IMR-90 (cell line): ENCODE results near the gene IL17D. TPM values are rescaled to one million over a fixed set of nuclear protein-coding genes. Genes with fewer than 3 reads are reported as not detected.

Experiments
- ATAC-seq: fragments of 200-7000 bp; cut with Tn5 transposase; 2 replicates; pipeline ENCODE4 v1.9.1; 2020; ENCODE audit warnings: low read depth, mild to moderate bottlenecking, moderate library complexity
- BruUV-seq: library from RNA; stranded (reverse); fragments of 400-500 nt; replicated peaks from 2 replicates; lab custom pipeline; 2021; lab: Mats Ljungman, UMichigan
- CTCF ChIA-PET: fragments of 300-600 bp; formaldehyde crosslinking; extraction: SDS; loops from one replicate; lab custom pipeline; 2021; ENCODE audit warnings: antibody characterized with exemption; lab: Yijun Ruan, JAX
- POLR2A ChIA-PET: fragments of 300-600 bp; sonication (Branson Sonifier 250); formaldehyde crosslinking; loops from one replicate; lab custom pipeline; 2022; ENCODE audit warnings: antibody characterized with exemption; ENCODE audit not compliant: unreplicated experiment; lab: Charles Lee
- DNase-seq: peaks from one replicate; pipeline ENCODE4 v3.0.0; 2013
- H2AFZ ChIP-seq: replicated peaks from 2 replicates; pipeline ENCODE3; 2013; ENCODE audit warnings: low read length, mild to moderate bottlenecking; ENCODE audit not compliant: poor library complexity
- H2AK5ac ChIP-seq: 2 replicates; pipeline ENCODE4 v1.6.1; 2013; ENCODE audit warnings: low read depth, low read length, inconsistent platforms
- H2AK9ac ChIP-seq: replicated peaks from 2 replicates; pipeline ENCODE3; 2013; ENCODE audit warnings: mild to moderate bottlenecking, low read depth, low read length, moderate library complexity; ENCODE audit not compliant: poor library complexity
- H2BK120ac ChIP-seq: 2 replicates; pipeline ENCODE4 v1.6.1; 2013; ENCODE audit warnings: low read depth, low read length, inconsistent platforms
- H2BK15ac ChIP-seq: 3 replicates; pipeline ENCODE4 v1.6.1; 2013; ENCODE audit warnings: low read depth, low read length, inconsistent platforms
- H2BK20ac ChIP-seq: 2 replicates; pipeline ENCODE4 v1.6.1; 2013; ENCODE audit warnings: low read depth, mild to moderate bottlenecking, inconsistent platforms, low read length, moderate library complexity
- H2BK5ac ChIP-seq: 2 replicates; pipeline ENCODE4 v1.6.1; 2013; ENCODE audit warnings: mild to moderate bottlenecking, low read depth, low read length, inconsistent platforms; ENCODE audit not compliant: poor library complexity, severe bottlenecking
- H3K14ac ChIP-seq: replicated peaks from 2 replicates; pipeline ENCODE4 v1.6.1; 2013; ENCODE audit warnings: low read depth, low read length, inconsistent platforms
- H3K18ac ChIP-seq: 2 replicates; pipeline ENCODE4 v1.6.1; 2013; ENCODE audit warnings: low read depth, low read length, control low read depth
- H3K23ac ChIP-seq: 2 replicates; pipeline ENCODE4 v1.6.1; 2013; ENCODE audit warnings: low read depth, low read length, inconsistent platforms
- H3K27ac ChIP-seq: 2 replicates; pipeline ENCODE4 v1.5.1; 2013; ENCODE audit warnings: mild to moderate bottlenecking, control low read depth, low read length; ENCODE audit not compliant: insufficient read depth
- H3K27me3 ChIP-seq: 2 replicates; pipeline ENCODE4 v1.6.1; 2013; ENCODE audit warnings: low read length; ENCODE audit not compliant: control insufficient read depth, insufficient read depth
- H3K36me3 ChIP-seq: 2 replicates; pipeline ENCODE4 v1.6.1; 2013; ENCODE audit warnings: low read length, mixed read lengths; ENCODE audit not compliant: control insufficient read depth, insufficient read depth
- H3K4ac ChIP-seq: 2 replicates; pipeline ENCODE4 v1.6.1; 2013; ENCODE audit warnings: low read depth, low read length, inconsistent platforms
- H3K4me1 ChIP-seq: 2 replicates; pipeline ENCODE4 v1.6.1; 2013; ENCODE audit warnings: low read length, mixed read lengths; ENCODE audit not compliant: control insufficient read depth, insufficient read depth
- H3K4me2 ChIP-seq: 2 replicates; pipeline ENCODE4 v1.6.1; 2013; ENCODE audit warnings: low read depth, mild to moderate bottlenecking, control low read depth, low read length, moderate library complexity
- H3K4me3 ChIP-seq: 2 replicates; pipeline ENCODE4 v1.5.1; 2013; ENCODE audit warnings: low read depth, mild to moderate bottlenecking, control low read depth, low read length, moderate library complexity; ENCODE audit not compliant: insufficient read depth
- H3K56ac ChIP-seq: 2 replicates; pipeline ENCODE4 v1.6.1; 2013; ENCODE audit warnings: low read length, inconsistent platforms; ENCODE audit not compliant: insufficient read depth; ENCODE audit errors: extremely low read depth
- H3K79me1 ChIP-seq, 2 experiments: 2 replicates each; pipeline ENCODE4 v1.6.1; 2013; ENCODE audit warnings: low read length in 2 of 2, inconsistent platforms in 1 of 2, low read depth in 1 of 2
- H3K9ac ChIP-seq: 2 replicates; pipeline ENCODE4 v1.6.1; 2013; ENCODE audit warnings: low read depth, low read length, control low read depth
- H3K9me1 ChIP-seq: 2 replicates; pipeline ENCODE4 v1.6.1; 2013; ENCODE audit warnings: low read length, inconsistent platforms; ENCODE audit not compliant: insufficient read depth
- H3K9me3 ChIP-seq: 2 replicates; pipeline ENCODE4 v1.6.1; 2013; ENCODE audit warnings: low read length; ENCODE audit not compliant: control insufficient read depth, insufficient read depth
- H4K20me1 ChIP-seq: 2 replicates; pipeline ENCODE4 v1.6.1; 2013; ENCODE audit warnings: low read length, inconsistent platforms; ENCODE audit not compliant: insufficient read depth
- H4K5ac ChIP-seq: 2 replicates; pipeline ENCODE4 v1.6.1; 2013; ENCODE audit warnings: mild to moderate bottlenecking, low read depth, low read length, control low read depth
- H4K8ac ChIP-seq, 2 experiments: 2 replicates each; pipeline ENCODE4 v1.6.1; 2013; ENCODE audit warnings: low read depth in 2 of 2, low read length in 2 of 2, control low read depth in 1 of 2, inconsistent platforms in 1 of 2
- H4K91ac ChIP-seq: 2 replicates; pipeline ENCODE4 v1.6.1; 2013; ENCODE audit warnings: low read depth, low read length, inconsistent platforms; ENCODE audit not compliant: insufficient read depth
- BHLHE40 ChIP-seq: fragments of 150-350 bp; IDR thresholded peaks from 2 replicates; pipeline ENCODE4 v1.6.1; 2016; ENCODE audit warnings: mild to moderate bottlenecking, low read depth, low read length
- CEBPB ChIP-seq: IDR thresholded peaks from 2 replicates; pipeline ENCODE4 v1.6.1; 2012; ENCODE audit warnings: low read depth, low read length, improper control_type of control experiment
- CHD1 ChIP-seq: IDR thresholded peaks from 2 replicates; pipeline ENCODE4 v1.6.1; 2012; ENCODE audit warnings: low read depth, low read length, improper control_type of control experiment
- CTCF ChIP-seq: conservative IDR thresholded peaks from 2 replicates; pipeline ENCODE4 v1.5.1; 2012; ENCODE audit warnings: mild to moderate bottlenecking, low read depth, low read length, improper control_type of control experiment
- ELK1 ChIP-seq: fragments of 150-350 bp; IDR thresholded peaks from 2 replicates; pipeline ENCODE4 v1.6.1; 2016; ENCODE audit warnings: low read depth, mild to moderate bottlenecking, low read length, moderate library complexity, borderline replicate concordance
- FOS ChIP-seq: fragments of 150-350 bp; IDR thresholded peaks from 2 replicates; pipeline ENCODE4 v1.6.1; 2016; ENCODE audit warnings: low read depth, low read length
- MAFK ChIP-seq: IDR thresholded peaks from 2 replicates; pipeline ENCODE4 v1.6.1; 2012; ENCODE audit warnings: low read depth, low read length, improper control_type of control experiment
- MAZ ChIP-seq: IDR thresholded peaks from 2 replicates; pipeline ENCODE4 v1.6.1; 2012; ENCODE audit warnings: low read depth, mild to moderate bottlenecking, low read length, improper control_type of control experiment, moderate library complexity, borderline replicate concordance
- MXI1 ChIP-seq: IDR thresholded peaks from 2 replicates; pipeline ENCODE4 v1.6.1; 2012; ENCODE audit warnings: low read depth, mild to moderate bottlenecking, low read length, moderate library complexity, borderline replicate concordance
- NFE2L2 ChIP-seq: fragments of 150-350 bp; IDR thresholded peaks from 2 replicates; pipeline ENCODE4 v1.6.1; 2016; ENCODE audit warnings: low read depth, mild to moderate bottlenecking, low read length
- POLR2A ChIP-seq: IDR thresholded peaks from 2 replicates; pipeline ENCODE4 v1.6.1; 2012; ENCODE audit warnings: mild to moderate bottlenecking, low read depth, low read length
- RAD21 ChIP-seq: IDR thresholded peaks from 2 replicates; pipeline ENCODE4 v1.6.1; 2012; ENCODE audit warnings: low read length, improper control_type of control experiment
- RCOR1 ChIP-seq: IDR thresholded peaks from 2 replicates; pipeline ENCODE4 v1.6.1; 2012; ENCODE audit warnings: mild to moderate bottlenecking, low read length, improper control_type of control experiment; ENCODE audit not compliant: insufficient replicate concordance
- RFX5 ChIP-seq: IDR thresholded peaks from 2 replicates; pipeline ENCODE4 v1.8.0; 2012; ENCODE audit warnings: low read depth, mild to moderate bottlenecking, low read length, moderate library complexity
- SMC3 ChIP-seq: fragments of 150-350 bp; IDR thresholded peaks from 2 replicates; pipeline ENCODE4 v1.6.1; 2016; ENCODE audit warnings: low read depth, mild to moderate bottlenecking, antibody characterized with exemption, low read length, moderate library complexity
- USF2 ChIP-seq: fragments of 150-350 bp; IDR thresholded peaks from 2 replicates; pipeline ENCODE4 v1.6.1; 2017; ENCODE audit warnings: mild to moderate bottlenecking, antibody characterized with exemption, low read length, low read depth
- WGBS, 2 experiments: methylation state at CpG; one replicate each; pipeline versions ENCODE4 v1.1.5 to v1.1.7; 2013; ENCODE audit warnings: missing lambda C conversion rate in 2 of 2; ENCODE audit not compliant: insufficient read length in 1 of 2; ENCODE audit errors: extremely low coverage in 2 of 2; 5-methylcytosine and 5-hydroxymethylcytosine counted together
- dilution Hi-C: fragments of 300-500 bp; cut with HindIII; formaldehyde crosslinking; loops from one replicate; pipeline ENCODE4 v1.14.3; 2018; ENCODE audit warnings: low sequenced_read_pairs; ENCODE audit not compliant: unreplicated experiment
- in situ Hi-C: fragments of 300-500 bp; cut with MboI; formaldehyde crosslinking; loops from 3 replicates; pipeline ENCODE4 v1.14.3; 2019; ENCODE audit warnings: low sequenced_read_pairs, inconsistent platforms, mixed read lengths
- intact Hi-C: fragments of 100-400 bp; cut with micrococcal nuclease; formaldehyde crosslinking; loops from 2 replicates; pipeline ENCODE4 v1.10.0; 2022
- polyA plus RNA-seq, 3 experiments: library from polyadenylated mRNA; depleted of rRNA; stranded (reverse); fragments of >200 nt; gene quantifications; 2 replicates each; pipeline ENCODE4 v1.2.3, GENCODE V29; 2012; ENCODE audit warnings: low replicate concordance in 1 of 3
- total RNA-seq: library from RNA; depleted of rRNA; stranded (reverse); fragments of >200 nt; gene quantifications from 2 replicates; pipeline ENCODE4 v1.2.3, GENCODE V29; 2012

The IL17D gene
- total and polyA plus RNA-seq, 2 of the 4 experiments (the other 2 are of a cell fraction): 0.72 to 1.4 TPM

- Histone ChIP-seq H3K79me1 (no peaks in the 10 kb centered on the region), H3K56ac (no peak overlapping the region), H3K36me3 (no peaks in the 10 kb centered on the region), H3K4ac (no peak overlapping the region), H3K4me2 (no peak overlapping the region), H2AK5ac (no peak overlapping the region), H2BK15ac (no peak overlapping the region), H3K14ac (no peak overlapping the region), H3K27me3 (no peaks in the 10 kb centered on the region), H2BK120ac (no peak overlapping the region), H4K8ac (no peak overlapping the region), H4K5ac (no peak overlapping the region), H2BK20ac (no peak overlapping the region), H4K20me1 (no peaks in the 10 kb centered on the region), H3K23ac (no peak overlapping the region), H3K27ac (no peak overlapping the region), H3K9me1 (0 out of 2 replicates have a peak, but pooled peaks cover 3% of the 10 kb centered on the region), H2AK9ac (no peak overlapping the region), H3K9ac (no peak overlapping the region), H4K91ac (no peak overlapping the region), H2AFZ (no peak overlapping the region), H2BK5ac (no peak overlapping the region), H3K4me1 (peaks cover 2% of the 10 kb centered on the region; the same call in 1 of the 2 replicates), H3K18ac (no peak overlapping the region), H3K4me3 (no peak overlapping the region), H3K9me3 (no peaks in the 10 kb centered on the region)
- no TSS peak for BruUV-seq
- TF ChIP-seq RAD21: no peak
- no peak for TF ChIP-seq NFE2L2
- no peak for TF ChIP-seq CHD1
- TF ChIP-seq FOS: no peak
- no peak for TF ChIP-seq MXI1
- TF ChIP-seq RCOR1: no peak
- no peak for TF ChIP-seq BHLHE40
- TF ChIP-seq CTCF: no peak
- TF ChIP-seq POLR2A: no peak
- no peak for TF ChIP-seq SMC3
- TF ChIP-seq ELK1: no peak
- no peak for TF ChIP-seq USF2
- no peak for TF ChIP-seq RFX5
- TF ChIP-seq MAFK: no peak
- TF ChIP-seq MAZ: no peak
- TF ChIP-seq CEBPB: no peak
- intact Hi-C loops: no loop called here
- no peak for DNase-seq
- dilution Hi-C loops: no loop called here
- in situ Hi-C loops: no loop called here
- CTCF ChIA-PET: no interaction called here
- POLR2A ChIA-PET: no interaction called here
- no peak for ATAC-seq
- WGBS, 2 experiments: no CpG with 5 or more reads among the region's 4 CpGs
These were observed 36.6 kb upstream of the IL17D start for GRCh38 chr13:20666948-20667347.
